OCI-LY7 (cell line): ENCODE results near the gene IMMP2L. TPM values are rescaled to one million over a fixed set of nuclear protein-coding genes. Genes with fewer than 3 reads are reported as not detected.

Experiments used
- BruUV-seq: library from RNA; stranded (reverse); fragments of 400-500 nt; replicated peaks from 2 replicates; lab custom pipeline; 2021; lab: Mats Ljungman, UMichigan
- CTCF ChIA-PET: fragments of 300-600 bp; sonication (Branson Sonifier 250); formaldehyde crosslinking; loops from one replicate; lab custom pipeline; 2022; ENCODE audit warnings: antibody characterized with exemption; ENCODE audit not compliant: unreplicated experiment; lab: Charles Lee
- POLR2A ChIA-PET: fragments of 300-600 bp; sonication (Branson Sonifier 250); formaldehyde crosslinking; loops from one replicate; lab custom pipeline; 2022; ENCODE audit warnings: antibody characterized with exemption; lab: Charles Lee
- DNase-seq: peaks from one replicate; pipeline ENCODE4 v3.0.0-alpha.2; 2015; ENCODE audit warnings: low spot score
- H2AFZ ChIP-seq: fragments of 200-600 bp; sonication (generic), shearing (Covaris generic); 2 replicates; pipeline ENCODE4 v1.6.1; 2014; ENCODE audit warnings: mild to moderate bottlenecking, antibody characterized with exemption, low read length, moderate library complexity
- H3K27ac ChIP-seq: fragments of 200-600 bp; sonication (generic); 2 replicates; pipeline ENCODE4 v1.5.1; 2014; ENCODE audit warnings: mixed run types, low read depth, mild to moderate bottlenecking, moderate library complexity, low read length, inconsistent platforms; ENCODE audit not compliant: poor library complexity, severe bottlenecking
- H3K36me3 ChIP-seq: fragments of 200-600 bp; sonication (generic); 2 replicates; pipeline ENCODE4 v1.6.1; 2014; ENCODE audit warnings: mild to moderate bottlenecking, antibody characterized with exemption, low read length, moderate library complexity, mixed read lengths; ENCODE audit not compliant: insufficient read depth
- H3K4me1 ChIP-seq: fragments of 200-600 bp; sonication (generic); 2 replicates; pipeline ENCODE4 v1.5.1; 2014; ENCODE audit warnings: mild to moderate bottlenecking, low read length; ENCODE audit not compliant: insufficient read depth, poor library complexity, severe bottlenecking
- H3K4me2 ChIP-seq: fragments of 200-600 bp; sonication (generic); 2 replicates; pipeline ENCODE4 v1.6.1; 2014; ENCODE audit warnings: mild to moderate bottlenecking, low read length
- H3K4me3 ChIP-seq: fragments of 200-600 bp; sonication (generic); 2 replicates; pipeline ENCODE4 v1.5.1; 2014; ENCODE audit warnings: mild to moderate bottlenecking, low read depth, low read length; ENCODE audit not compliant: poor library complexity, severe bottlenecking
- H3K79me2 ChIP-seq: fragments of 200-600 bp; sonication (generic); 2 replicates; pipeline ENCODE4 v1.6.1; 2016; ENCODE audit warnings: low read depth, mild to moderate bottlenecking, low read length, moderate library complexity, mixed read lengths; ENCODE audit not compliant: insufficient read depth
- H3K9me2 ChIP-seq: fragments of 200-600 bp; sonication (generic); 2 replicates; pipeline ENCODE4 v1.6.1; 2016; ENCODE audit warnings: mild to moderate bottlenecking, low read length, mixed read lengths; ENCODE audit not compliant: insufficient read depth
- H3K9me3 ChIP-seq: fragments of 200-600 bp; sonication (generic); 2 replicates; pipeline ENCODE4 v1.6.1; 2014; ENCODE audit warnings: mild to moderate bottlenecking, mixed run types, low read length, mixed read lengths
- H4K20me1 ChIP-seq: fragments of 200-600 bp; sonication (generic); 2 replicates; pipeline ENCODE4 v1.6.1; 2014; ENCODE audit warnings: mild to moderate bottlenecking, antibody characterized with exemption, low read length, moderate library complexity, mixed read lengths; ENCODE audit not compliant: insufficient read depth
- CTCF ChIP-seq: fragments of 200-600 bp; sonication (generic); conservative IDR thresholded peaks from 2 replicates; pipeline ENCODE4 v1.5.1; 2014; ENCODE audit warnings: mild to moderate bottlenecking, antibody characterized with exemption, low read length, moderate library complexity, mixed read lengths
- EZH2phosphoT487 ChIP-seq: fragments of 200-600 bp; sonication (generic); IDR thresholded peaks from 2 replicates; pipeline ENCODE4 v1.6.1; 2018; ENCODE audit warnings: low read depth, borderline replicate concordance, mild to moderate bottlenecking, mixed run types, antibody characterized with exemption, low read length, moderate library complexity, mixed read lengths
- intact Hi-C: fragments of 100-400 bp; cut with micrococcal nuclease; formaldehyde crosslinking; loops from one replicate; pipeline ENCODE4 v1.10.0; 2022; ENCODE audit not compliant: unreplicated experiment
- total RNA-seq, 2 experiments: library from RNA; depleted of rRNA in 1 of 2; stranded (reverse); fragments of >200 nt in 1 of 2; shearing (Covaris generic) in 1 of 2; gene quantifications; 2 replicates each; pipeline ENCODE4 v1.2.3, GENCODE V29; 2014 to 2022

The IMMP2L gene
- total RNA-seq, 2 experiments from 2014 or later: 8.0 to 25.4 TPM

GRCh38 chr7:110800984-110801383 is 761.3 kb downstream of the IMMP2L start:
- no peak overlapping the region for H3K4me3 ChIP-seq
- H3K9me2 ChIP-seq: no peaks in the 10 kb centered on the region
- H4K20me1 ChIP-seq: no peaks in the 10 kb centered on the region
- TF ChIP-seq EZH2phosphoT487: no peak
- no peak for TF ChIP-seq CTCF
- POLR2A ChIA-PET: no interaction called here
- no peaks in the 10 kb centered on the region for H3K36me3 ChIP-seq
- BruUV-seq: no TSS peak
- intact Hi-C loops: no loop called here
- no peak overlapping the region for H3K27ac ChIP-seq
- no peaks in the 10 kb centered on the region for H3K79me2 ChIP-seq
- CTCF ChIA-PET: no interaction called here
- no peaks in the 10 kb centered on the region for H3K4me1 ChIP-seq
- no peak overlapping the region for H3K4me2 ChIP-seq
- no peak for DNase-seq
- no peak overlapping the region for H2AFZ ChIP-seq
- H3K9me3 ChIP-seq: no peaks in the 10 kb centered on the region

- Histone ChIP-seq H3K36me3 (no peaks in the 10 kb centered on the region), H3K9me2 (no peaks in the 10 kb centered on the region), H2AFZ (no peak overlapping the region), H3K4me1 (no peaks in the 10 kb centered on the region), H4K20me1 (no peaks in the 10 kb centered on the region), H3K27ac (no peak overlapping the region), H3K79me2 (no peaks in the 10 kb centered on the region), H3K4me2 (no peak overlapping the region), H3K9me3 (no peaks in the 10 kb centered on the region), H3K4me3 (no peak overlapping the region)
- intact Hi-C loops: no loop called here
- CTCF ChIA-PET: no interaction called here
- TF ChIP-seq EZH2phosphoT487 (no peak), CTCF (no peak)
- POLR2A ChIA-PET: no interaction called here
- no peak for DNase-seq
- no TSS peak for BruUV-seq
These were observed 764.6 kb downstream of the IMMP2L start for GRCh38 chr7:110797656-110798055.

- no TSS peak for BruUV-seq
- ChIA-PET CTCF (no interaction called here), POLR2A (no interaction called here)
- H3K9me3 ChIP-seq: no peaks in the 10 kb centered on the region
- H3K79me2 ChIP-seq: no peaks in the 10 kb centered on the region
- H3K36me3 ChIP-seq: no peaks in the 10 kb centered on the region
- TF ChIP-seq CTCF (no peak), EZH2phosphoT487 (no peak)
- no peak overlapping the region for H3K4me2 ChIP-seq
- no peak for DNase-seq
- H3K9me2 ChIP-seq: no peaks in the 10 kb centered on the region
- no peak overlapping the region for H3K4me3 ChIP-seq
- intact Hi-C loops: no loop called here
- no peak overlapping the region for H2AFZ ChIP-seq
- no peaks in the 10 kb centered on the region for H4K20me1 ChIP-seq
- no peak overlapping the region for H3K27ac ChIP-seq
- no peaks in the 10 kb centered on the region for H3K4me1 ChIP-seq
These were observed 771.3 kb downstream of the IMMP2L start for GRCh38 chr7:110790992-110791391.
